ENCODE measurements around the gene TMLHE. TPM values are rescaled to one million over a fixed set of nuclear protein-coding genes. Genes with fewer than 3 reads are reported as not detected.
"Not testable (repeated sequence)": the region's sequence is repeated elsewhere in the genome, so short reads cannot be mapped to it uniquely, and the experiment has no call there.

The TMLHE gene
- total and polyA plus RNA-seq, 2 experiments from 2014 or later, result 9.6 to 10.1 TPM

DNA sequence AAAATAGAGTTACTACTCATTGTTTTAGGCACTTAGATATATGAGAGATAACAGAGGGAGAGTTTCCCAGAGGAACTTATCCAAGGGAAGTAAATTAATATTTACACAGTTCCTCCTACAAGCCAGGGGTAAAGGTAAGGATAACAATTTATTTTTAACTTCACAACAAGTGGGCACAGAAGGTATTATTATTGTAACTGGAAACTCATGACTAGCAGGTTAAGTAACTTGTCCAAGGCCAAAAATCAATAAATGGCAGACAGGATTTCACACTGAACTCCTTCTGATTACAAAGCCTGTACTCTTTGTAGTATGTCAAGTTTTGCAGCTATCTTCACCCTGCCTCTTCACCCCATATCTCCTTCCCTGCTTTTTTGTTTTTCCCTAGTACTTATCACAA lies 107.5 kb downstream of the TMLHE start:
- no peak overlapping the region for H3K4me2 ChIP-seq
- H3K79me2 ChIP-seq (replicated peaks; ENCODE audit: insufficient read depth), result no peaks in the 10 kb centered on the region
- H3K36me3 ChIP-seq (ENCODE audit: insufficient read depth), result no peaks in the 10 kb centered on the region
- no peak overlapping the region for H3K27ac ChIP-seq (ENCODE audit: low read depth)
- no peak overlapping the region for H3K4me3 ChIP-seq
- no peak overlapping the region for H2AFZ ChIP-seq
- H3K4me1 ChIP-seq (ENCODE audit: insufficient read depth), result no peaks in the 10 kb centered on the region
- Mint-ChIP-seq H3K27ac (no peak overlapping the region), H3K36me3 (ENCODE audit: low read depth) (peaks cover 7% of the 10 kb centered on the region; the same call in 2 of the 3 replicates), H3K4me3 (no peak overlapping the region), H3K9me3 (no peaks in the 10 kb centered on the region), H3K4me1 (no peaks in the 10 kb centered on the region), H3K27me3 (ENCODE audit: insufficient read depth, low read depth, poor library complexity) (no peaks in the 10 kb centered on the region)
- H4K20me1 ChIP-seq (replicated peaks; ENCODE audit: insufficient read depth), result no peaks in the 10 kb centered on the region
- no peaks in the 10 kb centered on the region for H3F3A ChIP-seq (replicated peaks; ENCODE audit: low read depth)
- no peaks in the 10 kb centered on the region for H3K9me2 ChIP-seq (ENCODE audit: insufficient read depth)
- no peak for ATAC-seq
- no peaks in the 10 kb centered on the region for H3K27me3 ChIP-seq (ENCODE audit: insufficient read depth)
- no peak for TF ChIP-seq EZH2phosphoT487 (IDR thresholded peaks at IDR 0.05; ENCODE audit: unreplicated experiment)
- DNase-seq (ENCODE audit: low spot score), result no peak

- not testable (repeated sequence) for H3F3A ChIP-seq (replicated peaks; ENCODE audit: low read depth); H3K27me3 Mint-ChIP-seq (ENCODE audit: insufficient read depth, low read depth, poor library complexity); H3K4me3 ChIP-seq; H2AFZ ChIP-seq; H3K9me2 ChIP-seq (ENCODE audit: insufficient read depth); H3K27ac ChIP-seq (ENCODE audit: low read depth); H3K4me1 ChIP-seq (ENCODE audit: insufficient read depth); H3K4me3 Mint-ChIP-seq; H3K27ac Mint-ChIP-seq; H3K36me3 Mint-ChIP-seq (ENCODE audit: low read depth); H3K27me3 ChIP-seq (ENCODE audit: insufficient read depth); H3K79me2 ChIP-seq (replicated peaks; ENCODE audit: insufficient read depth); ATAC-seq; H3K9me3 Mint-ChIP-seq; H3K36me3 ChIP-seq (ENCODE audit: insufficient read depth); H4K20me1 ChIP-seq (replicated peaks; ENCODE audit: insufficient read depth); H3K4me1 Mint-ChIP-seq; H3K4me2 ChIP-seq; DNase-seq (ENCODE audit: low spot score)
Observed at GRCh38 chrX:155495134-155495533, 117.6 kb downstream of the TMLHE start.

GRCh38 chrX:155491421-155491820 lies 121.3 kb downstream of the TMLHE start:
- H3K9me2 ChIP-seq (ENCODE audit: insufficient read depth); H3K4me3 Mint-ChIP-seq: not testable (repeated sequence)

GRCh38 chrX:155477136-155477535 lies 135.6 kb downstream of the TMLHE start:
- H3K9me2 ChIP-seq (ENCODE audit: insufficient read depth); H3F3A ChIP-seq (replicated peaks; ENCODE audit: low read depth); H3K4me3 Mint-ChIP-seq; H3K9me3 Mint-ChIP-seq; H3K36me3 Mint-ChIP-seq (ENCODE audit: low read depth); H4K20me1 ChIP-seq (replicated peaks; ENCODE audit: insufficient read depth); H3K4me1 ChIP-seq (ENCODE audit: insufficient read depth); H3K27me3 ChIP-seq (ENCODE audit: insufficient read depth); DNase-seq (ENCODE audit: low spot score); H3K36me3 ChIP-seq (ENCODE audit: insufficient read depth); H3K4me1 Mint-ChIP-seq; H3K27ac Mint-ChIP-seq; ATAC-seq; H3K4me3 ChIP-seq; H3K4me2 ChIP-seq; H3K27ac ChIP-seq (ENCODE audit: low read depth); H2AFZ ChIP-seq; H3K27me3 Mint-ChIP-seq (ENCODE audit: insufficient read depth, low read depth, poor library complexity); H3K79me2 ChIP-seq (replicated peaks; ENCODE audit: insufficient read depth): not testable (repeated sequence)

More at GRCh38 chrX:155491421-155491820, 121.3 kb downstream of the TMLHE start:
- H3K27me3 ChIP-seq (ENCODE audit: insufficient read depth); H3K4me3 ChIP-seq; DNase-seq (ENCODE audit: low spot score); H3K79me2 ChIP-seq (replicated peaks; ENCODE audit: insufficient read depth); H3K4me1 ChIP-seq (ENCODE audit: insufficient read depth); H4K20me1 ChIP-seq (replicated peaks; ENCODE audit: insufficient read depth); ATAC-seq; H3K27ac Mint-ChIP-seq; H3F3A ChIP-seq (replicated peaks; ENCODE audit: low read depth); H3K36me3 Mint-ChIP-seq (ENCODE audit: low read depth); H2AFZ ChIP-seq; H3K27me3 Mint-ChIP-seq (ENCODE audit: insufficient read depth, low read depth, poor library complexity); H3K27ac ChIP-seq (ENCODE audit: low read depth); H3K36me3 ChIP-seq (ENCODE audit: insufficient read depth); H3K9me3 Mint-ChIP-seq; H3K4me2 ChIP-seq; H3K4me1 Mint-ChIP-seq: not testable (repeated sequence)

DNA sequence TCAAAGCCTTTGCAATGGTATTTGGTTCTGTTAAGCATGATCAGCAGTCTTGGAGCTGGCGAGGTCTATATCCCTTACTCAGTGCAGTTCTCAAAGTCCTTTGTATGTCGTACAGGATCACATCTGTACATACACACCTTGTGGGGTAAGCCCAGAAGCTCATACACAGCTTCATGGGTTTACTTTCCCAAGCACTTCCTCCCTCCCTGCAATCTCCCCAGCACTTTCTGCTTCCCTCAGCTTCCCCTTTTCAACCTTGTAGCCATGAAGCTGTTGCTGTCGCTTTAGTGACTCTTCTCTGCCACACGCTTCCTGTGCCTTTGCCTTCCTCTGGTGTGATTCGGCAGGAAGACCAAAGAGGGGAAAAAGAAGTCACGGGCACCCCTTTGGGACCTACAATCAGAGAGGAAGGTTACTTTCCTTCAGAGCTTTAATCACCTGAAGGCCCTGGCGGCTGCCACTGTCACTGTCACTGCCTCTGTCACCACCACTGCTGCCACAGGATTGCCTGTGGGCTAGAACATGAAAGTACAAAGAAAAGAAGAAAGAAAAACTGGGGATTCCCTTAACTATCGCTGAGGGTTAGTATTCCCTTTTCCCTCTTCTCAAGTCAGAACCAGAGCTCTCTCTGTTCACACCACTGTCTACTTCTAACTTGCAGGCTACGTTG lies 146.3 kb downstream of the TMLHE start:
- H3K27ac ChIP-seq (ENCODE audit: low read depth); H3K79me2 ChIP-seq (replicated peaks; ENCODE audit: insufficient read depth); H3K9me3 Mint-ChIP-seq; H3K4me2 ChIP-seq; H3K4me1 Mint-ChIP-seq; H3K9me2 ChIP-seq (ENCODE audit: insufficient read depth); H3K27me3 Mint-ChIP-seq (ENCODE audit: insufficient read depth, low read depth, poor library complexity); H3K4me3 Mint-ChIP-seq; H3K4me1 ChIP-seq (ENCODE audit: insufficient read depth); H3K27me3 ChIP-seq (ENCODE audit: insufficient read depth); H3K36me3 Mint-ChIP-seq (ENCODE audit: low read depth); H4K20me1 ChIP-seq (replicated peaks; ENCODE audit: insufficient read depth); H3F3A ChIP-seq (replicated peaks; ENCODE audit: low read depth); DNase-seq (ENCODE audit: low spot score); H3K4me3 ChIP-seq; H2AFZ ChIP-seq; H3K36me3 ChIP-seq (ENCODE audit: insufficient read depth); ATAC-seq; H3K27ac Mint-ChIP-seq: not testable (repeated sequence)

DNA sequence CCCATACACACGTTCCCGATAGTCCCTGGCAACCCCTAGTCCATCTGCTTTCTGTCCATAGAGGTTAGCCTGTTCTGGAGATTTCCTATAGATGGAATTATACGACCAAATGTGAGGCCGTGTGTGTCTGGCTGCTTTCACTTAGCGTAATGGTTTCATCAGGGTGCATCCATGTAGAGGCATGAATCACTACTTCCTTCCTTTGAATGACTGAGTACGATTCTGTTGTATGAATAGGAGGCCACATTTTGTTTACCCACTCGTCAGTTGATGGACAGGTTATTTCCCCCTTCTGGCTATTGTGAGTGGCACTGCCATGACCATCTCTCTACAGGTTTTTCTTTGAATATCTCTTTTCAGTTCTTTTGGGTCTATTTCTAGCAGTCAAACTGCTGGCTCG lies 152.3 kb downstream of the TMLHE start:
- H3K4me3 Mint-ChIP-seq; H3K4me1 ChIP-seq (ENCODE audit: insufficient read depth); H3K9me3 Mint-ChIP-seq; H3K27me3 ChIP-seq (ENCODE audit: insufficient read depth); H3K27ac Mint-ChIP-seq; H3K4me1 Mint-ChIP-seq; DNase-seq (ENCODE audit: low spot score); H3K36me3 Mint-ChIP-seq (ENCODE audit: low read depth); H3K9me2 ChIP-seq (ENCODE audit: insufficient read depth); H4K20me1 ChIP-seq (replicated peaks; ENCODE audit: insufficient read depth); H3F3A ChIP-seq (replicated peaks; ENCODE audit: low read depth); H3K27ac ChIP-seq (ENCODE audit: low read depth); H3K4me3 ChIP-seq; H3K27me3 Mint-ChIP-seq (ENCODE audit: insufficient read depth, low read depth, poor library complexity); H3K79me2 ChIP-seq (replicated peaks; ENCODE audit: insufficient read depth); H3K36me3 ChIP-seq (ENCODE audit: insufficient read depth); H3K4me2 ChIP-seq; H2AFZ ChIP-seq; ATAC-seq: not testable (repeated sequence)

Measured in GM23338 (cell line).